ENCODE measurements around the gene NAP1L1. TPM values are rescaled to one million over a fixed set of nuclear protein-coding genes. Genes with fewer than 3 reads are reported as not detected.

Gene NAP1L1
- total RNA-seq, 1 experiment from 2014 or later: 467 TPM

DNA sequence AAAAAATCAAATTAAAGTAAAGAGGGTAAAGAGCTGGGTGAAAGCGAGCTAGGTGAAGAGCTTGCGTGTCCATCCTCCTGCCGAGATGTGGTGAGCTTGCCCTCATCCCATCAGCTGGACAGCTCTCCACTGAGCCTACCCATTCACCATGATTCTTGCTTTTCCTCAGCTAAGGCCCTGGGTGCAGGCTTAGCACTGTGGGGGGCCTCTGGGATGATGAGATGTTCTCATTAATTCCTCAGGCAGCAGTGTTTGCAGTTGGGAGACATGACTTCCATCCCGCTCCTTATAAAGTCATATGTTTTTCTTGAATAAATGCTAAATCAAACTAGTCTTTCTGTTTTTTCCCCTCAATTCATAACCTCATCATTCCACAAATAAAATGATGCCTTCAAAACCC lies 70.9 kb downstream of the NAP1L1 start:
- TF ChIP-seq CTCF (IDR thresholded peaks at IDR 0.05; ENCODE audit: unreplicated experiment): no peak
- H3K4me3 Mint-ChIP-seq (ENCODE audit: low read depth, unreplicated experiment): no peak overlapping the region
- DNase-seq: no peak
- peaks cover 8% of the 10 kb centered on the region for H3K36me3 Mint-ChIP-seq (ENCODE audit: insufficient read depth, unreplicated experiment)
- peaks cover 26% of the 10 kb centered on the region for H3K4me1 Mint-ChIP-seq (ENCODE audit: low read depth, unreplicated experiment)
- CTCF ChIA-PET: interaction anchor here (0.9 kb wide), 1 partner anchor 374 kb away, joined by 3 read pairs; no protein-coding TSS in a partner anchor
- BruUV-seq (replicated peaks): no TSS peak
- intact Hi-C loops (cut with micrococcal nuclease; ENCODE audit: unreplicated experiment): no loop called here
- H3K27ac Mint-ChIP-seq (ENCODE audit: unreplicated experiment): no peak overlapping the region
- H3K9me3 Mint-ChIP-seq (ENCODE audit: low read depth, unreplicated experiment): no peaks in the 10 kb centered on the region
- no peaks in the 10 kb centered on the region for H3K27me3 Mint-ChIP-seq (ENCODE audit: unreplicated experiment)

GRCh38 chr12:76012644-76013043 lies 71.8 kb downstream of the NAP1L1 start:
- CTCF ChIA-PET: interaction anchor here (0.9 kb wide), 1 partner anchor 373 kb away, joined by 3 read pairs; no protein-coding TSS in a partner anchor
- DNase-seq: no peak
- no peak for TF ChIP-seq CTCF (IDR thresholded peaks at IDR 0.05; ENCODE audit: unreplicated experiment)
- intact Hi-C loops (cut with micrococcal nuclease; ENCODE audit: unreplicated experiment): no loop called here
- Mint-ChIP-seq H3K36me3 (ENCODE audit: insufficient read depth, unreplicated experiment) (peaks cover 2% of the 10 kb centered on the region), H3K9me3 (ENCODE audit: low read depth, unreplicated experiment) (no peaks in the 10 kb centered on the region), H3K4me1 (ENCODE audit: low read depth, unreplicated experiment) (peaks cover 24% of the 10 kb centered on the region), H3K27ac (ENCODE audit: unreplicated experiment) (no peak overlapping the region), H3K4me3 (ENCODE audit: low read depth, unreplicated experiment) (no peak overlapping the region), H3K27me3 (ENCODE audit: unreplicated experiment) (no peaks in the 10 kb centered on the region)
- BruUV-seq (replicated peaks): no TSS peak

- no peak overlapping the region for H3K4me3 Mint-ChIP-seq (ENCODE audit: low read depth, unreplicated experiment)
- intact Hi-C loops (cut with micrococcal nuclease; ENCODE audit: unreplicated experiment): no loop called here
- H3K27me3 Mint-ChIP-seq (ENCODE audit: unreplicated experiment): no peaks in the 10 kb centered on the region
- no peaks in the 10 kb centered on the region for H3K9me3 Mint-ChIP-seq (ENCODE audit: low read depth, unreplicated experiment)
- H3K4me1 Mint-ChIP-seq (ENCODE audit: low read depth, unreplicated experiment): peaks cover 33% of the 10 kb centered on the region
- H3K36me3 Mint-ChIP-seq (ENCODE audit: insufficient read depth, unreplicated experiment): peaks cover 4% of the 10 kb centered on the region
- CTCF ChIA-PET: no interaction called here
- BruUV-seq (replicated peaks): no TSS peak
- DNase-seq: no peak
- TF ChIP-seq CTCF (IDR thresholded peaks at IDR 0.05; ENCODE audit: unreplicated experiment): no peak
- no peak overlapping the region for H3K27ac Mint-ChIP-seq (ENCODE audit: unreplicated experiment)
Observed at GRCh38 chr12:76010732-76011458, 73.6 kb downstream of the NAP1L1 start.

DNA sequence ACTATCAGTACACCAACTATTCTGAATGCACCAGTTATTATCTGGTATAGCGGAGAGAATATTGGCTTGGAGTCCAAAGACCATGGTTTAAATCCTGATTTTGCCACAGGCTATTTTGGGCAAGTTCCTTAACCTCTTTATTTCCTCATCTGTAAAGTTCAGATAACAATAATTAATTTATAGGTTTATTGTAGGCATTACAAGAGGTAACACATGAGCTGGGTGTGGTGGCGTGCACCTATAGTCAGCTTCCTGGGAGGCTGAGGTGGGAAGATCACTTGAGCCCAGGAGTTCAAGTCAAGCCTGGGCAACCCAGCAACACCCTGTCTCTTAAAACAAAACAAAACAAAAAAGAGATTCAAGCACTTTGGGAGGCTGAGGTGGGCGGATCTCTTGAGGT lies 76.1 kb downstream of the NAP1L1 start:
- intact Hi-C loops (cut with micrococcal nuclease; ENCODE audit: unreplicated experiment): no loop called here
- H3K27me3 Mint-ChIP-seq (ENCODE audit: unreplicated experiment): no peaks in the 10 kb centered on the region
- H3K4me1 Mint-ChIP-seq (ENCODE audit: low read depth, unreplicated experiment): peaks cover 22% of the 10 kb centered on the region
- peaks cover 10% of the 10 kb centered on the region for H3K36me3 Mint-ChIP-seq (ENCODE audit: insufficient read depth, unreplicated experiment)
- CTCF ChIA-PET: no interaction called here
- no peak for DNase-seq
- H3K9me3 Mint-ChIP-seq (ENCODE audit: low read depth, unreplicated experiment): peaks cover 4% of the 10 kb centered on the region
- H3K27ac Mint-ChIP-seq (ENCODE audit: unreplicated experiment): no peak overlapping the region
- TF ChIP-seq CTCF (IDR thresholded peaks at IDR 0.05; ENCODE audit: unreplicated experiment): no peak
- no TSS peak for BruUV-seq (replicated peaks)
- H3K4me3 Mint-ChIP-seq (ENCODE audit: low read depth, unreplicated experiment): no peak overlapping the region

All from Calu3 (cell line).